Stromal cell of bone marrow (primary cell): ENCODE results near the gene PLK1.
"Not testable (repeated sequence)": the region's sequence is repeated elsewhere in the genome, so short reads cannot be mapped to it uniquely, and the experiment has no call there.

Source experiments
- DNase-seq: peaks from one replicate; pipeline ENCODE4 v3.0.0-alpha.2; 2012; ENCODE audit warnings: low read depth

The PLK1 gene

DNA sequence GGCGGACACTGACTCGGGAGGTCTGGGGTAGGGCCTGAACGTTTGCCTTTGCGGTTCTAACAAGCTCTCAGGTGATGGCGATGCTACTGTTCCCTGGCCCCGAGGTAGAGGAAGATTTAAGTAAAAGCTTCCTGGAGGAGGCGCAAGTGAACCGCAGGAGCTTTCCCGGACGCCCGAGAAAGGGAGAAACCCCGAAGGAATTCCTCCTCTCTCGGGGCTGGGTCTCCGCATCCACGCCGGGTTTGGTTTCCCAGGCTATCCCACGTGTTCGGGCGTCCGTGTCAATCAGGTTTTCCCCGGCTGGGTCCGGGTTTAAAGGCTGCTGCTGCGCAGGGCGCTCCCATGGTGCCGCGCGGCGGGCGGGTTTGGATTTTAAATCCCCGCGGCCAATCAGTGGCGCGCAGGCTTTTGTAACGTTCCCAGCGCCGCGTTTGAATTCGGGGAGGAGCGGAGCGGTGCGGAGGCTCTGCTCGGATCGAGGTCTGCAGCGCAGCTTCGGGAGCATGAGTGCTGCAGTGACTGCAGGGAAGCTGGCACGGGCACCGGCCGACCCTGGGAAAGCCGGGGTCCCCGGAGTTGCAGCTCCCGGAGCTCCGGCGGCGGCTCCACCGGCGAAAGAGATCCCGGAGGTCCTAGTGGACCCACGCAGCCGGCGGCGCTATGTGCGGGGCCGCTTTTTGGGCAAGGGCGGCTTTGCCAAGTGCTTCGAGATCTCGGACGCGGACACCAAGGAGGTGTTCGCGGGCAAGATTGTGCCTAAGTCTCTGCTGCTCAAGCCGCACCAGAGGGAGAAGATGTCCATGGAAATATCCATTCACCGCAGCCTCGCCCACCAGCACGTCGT, at the start of gene PLK1:
Gene PLK1 (plus strand): TSS at position 460 of the 844 bp plus-strand sequence. CDS start 44 bp downstream, at position 504.
- peak; percentile 72 for DNase-seq

DNA sequence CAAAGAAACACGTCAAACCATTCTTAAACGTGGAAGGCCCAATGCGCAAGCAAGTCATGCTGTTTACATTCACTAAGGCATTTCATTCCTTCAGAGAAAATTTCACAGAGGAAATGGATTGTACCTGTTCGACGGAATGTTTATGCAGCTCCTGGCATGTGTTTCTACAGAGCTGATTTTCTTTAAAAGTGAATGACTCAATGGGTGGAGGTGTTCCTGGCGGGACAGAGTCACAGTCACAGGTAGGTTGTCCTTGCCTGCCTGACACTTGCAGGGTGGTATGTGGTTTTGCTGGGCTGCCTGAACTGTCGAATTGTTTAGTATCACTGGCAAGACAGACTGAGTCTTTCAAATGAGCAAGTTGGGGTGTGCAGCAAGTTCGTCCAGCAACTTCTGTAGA, 49.2 kb upstream of the PLK1 start:
- DNase-seq: no peak

DNA sequence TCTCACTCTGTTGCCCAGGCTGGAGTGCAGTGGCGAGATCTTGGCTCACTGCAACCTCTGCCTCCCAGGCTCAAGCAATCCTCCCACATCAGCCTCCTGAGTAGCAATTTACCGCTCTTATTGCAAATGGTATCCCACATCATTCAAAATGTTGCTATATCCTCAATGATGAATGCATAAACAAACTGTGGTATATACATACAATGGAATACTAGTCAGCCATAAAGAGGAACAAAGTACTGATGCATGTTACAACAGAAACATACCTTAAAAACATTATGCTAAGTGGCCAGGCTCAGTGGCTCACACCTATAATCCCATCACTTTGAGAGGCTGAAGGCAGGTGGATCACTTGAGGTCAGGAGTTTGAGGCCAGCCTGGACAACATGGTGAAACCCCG, 46.8 kb upstream of the PLK1 start:
- not testable (repeated sequence) for DNase-seq

DNA sequence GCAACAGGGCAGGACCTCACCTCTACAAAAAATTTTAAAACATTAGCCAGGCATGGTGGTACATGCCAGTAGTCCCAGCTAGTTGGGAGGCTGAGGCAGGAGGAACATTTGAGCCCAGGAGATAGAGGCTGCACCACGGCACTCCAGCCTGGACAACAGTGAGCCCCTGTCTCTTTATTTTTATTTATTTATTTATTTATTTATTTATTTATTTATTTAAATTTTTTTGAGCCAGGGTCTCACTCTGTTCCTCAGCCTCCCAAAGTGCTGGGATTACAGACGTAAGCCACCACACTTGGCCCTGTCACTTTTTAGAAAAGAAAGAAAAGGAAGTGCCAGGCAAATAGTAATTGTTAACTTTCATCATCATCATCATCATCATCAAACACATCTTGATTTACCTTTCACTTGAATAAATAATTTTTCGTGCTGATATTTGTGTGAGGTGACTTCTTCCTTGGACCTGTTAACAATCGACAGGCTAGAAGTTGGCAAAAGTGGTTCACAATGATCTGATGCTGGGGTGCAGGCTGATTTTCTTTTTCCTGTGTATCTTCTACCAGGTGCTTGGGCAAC, 44.1 kb upstream of the PLK1 start:
- no peak for DNase-seq

DNA sequence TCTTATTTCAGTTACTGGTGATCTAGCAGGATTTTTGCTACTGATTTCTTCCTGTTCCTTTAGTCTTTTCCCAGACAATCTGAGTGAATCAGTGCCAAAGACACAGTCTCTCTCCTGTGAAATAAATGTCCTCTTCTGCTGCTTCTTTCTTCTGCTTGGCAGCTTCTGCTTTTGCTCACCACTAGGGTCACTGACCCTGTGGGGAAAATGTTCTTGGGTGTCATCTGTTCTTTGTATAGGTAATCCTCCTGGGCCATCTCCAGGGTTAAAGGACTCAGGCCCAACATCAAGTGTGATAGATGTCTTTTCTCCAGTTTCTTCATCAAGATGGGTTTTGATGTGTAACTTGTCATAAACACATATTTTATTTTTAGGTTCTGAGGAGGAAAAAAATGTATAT, 42.7 kb upstream of the PLK1 start:
- DNase-seq: no peak

DNA sequence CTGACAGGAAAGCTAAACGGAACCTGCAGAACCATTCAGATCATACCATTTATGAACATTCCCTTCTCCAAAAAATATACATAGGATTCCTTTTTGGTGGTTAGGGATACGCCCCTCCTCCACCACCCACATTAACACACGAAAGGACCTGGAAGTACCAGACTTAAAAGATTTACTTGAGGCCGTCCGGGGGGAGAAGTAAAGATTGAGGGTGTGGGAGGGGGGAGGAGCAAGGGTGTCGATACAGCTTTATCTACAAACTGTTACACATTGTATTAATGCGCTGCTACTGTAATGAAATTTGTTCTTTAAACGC, 38.1 kb upstream of the PLK1 start:
- no peak for DNase-seq

DNA sequence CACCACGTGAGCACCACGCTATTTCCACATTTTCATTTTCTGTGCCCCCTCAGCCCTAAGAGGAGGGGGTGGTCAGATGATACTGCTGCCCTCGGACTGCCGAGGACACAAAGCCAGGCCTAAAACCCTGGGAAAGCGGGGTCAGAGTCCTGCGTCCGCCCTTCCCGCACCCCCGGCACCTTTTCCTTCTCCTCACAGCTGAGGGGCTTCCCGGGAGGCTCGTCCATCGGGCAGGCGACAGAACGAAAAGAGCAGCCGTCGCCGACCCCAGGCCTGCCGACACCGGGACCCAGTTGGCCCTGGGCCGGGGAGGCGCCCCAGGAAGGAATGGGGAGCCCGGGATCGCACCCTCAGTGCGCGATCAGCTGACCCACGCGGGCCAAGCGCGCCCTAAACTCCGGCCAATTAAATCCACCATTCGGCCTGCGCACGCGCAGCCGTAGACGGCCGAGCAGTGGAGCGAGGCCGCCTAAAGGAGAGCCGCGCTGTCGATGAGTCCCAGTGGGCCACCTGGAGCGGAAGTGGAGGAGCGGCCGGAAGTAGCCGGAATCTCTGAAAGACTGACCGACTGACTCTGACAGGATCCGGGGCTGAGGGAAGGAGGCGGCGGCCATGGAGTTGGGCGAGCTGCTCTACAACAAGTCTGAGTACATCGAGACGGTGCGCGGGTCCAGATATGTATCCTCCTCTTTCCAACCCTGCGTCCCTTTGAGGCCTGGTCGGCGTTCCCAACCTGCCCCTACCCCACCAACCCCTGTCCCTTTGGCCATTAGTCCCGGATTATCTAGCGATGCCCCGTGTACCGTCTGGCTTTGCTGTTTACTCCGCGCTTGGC, 37.5 kb upstream of the PLK1 start, which contains the start of the genes DCTN5 and PALB2:
Gene DCTN5 (plus strand): TSS at position 536 of the 835 bp plus-strand sequence. CDS start 77 bp downstream, at position 613.
Gene PALB2 (minus strand): TSS at position 380 of the 835 bp plus-strand sequence. CDS start 153 bp downstream, at position 227.
- peak; percentile 91 for DNase-seq

DNA sequence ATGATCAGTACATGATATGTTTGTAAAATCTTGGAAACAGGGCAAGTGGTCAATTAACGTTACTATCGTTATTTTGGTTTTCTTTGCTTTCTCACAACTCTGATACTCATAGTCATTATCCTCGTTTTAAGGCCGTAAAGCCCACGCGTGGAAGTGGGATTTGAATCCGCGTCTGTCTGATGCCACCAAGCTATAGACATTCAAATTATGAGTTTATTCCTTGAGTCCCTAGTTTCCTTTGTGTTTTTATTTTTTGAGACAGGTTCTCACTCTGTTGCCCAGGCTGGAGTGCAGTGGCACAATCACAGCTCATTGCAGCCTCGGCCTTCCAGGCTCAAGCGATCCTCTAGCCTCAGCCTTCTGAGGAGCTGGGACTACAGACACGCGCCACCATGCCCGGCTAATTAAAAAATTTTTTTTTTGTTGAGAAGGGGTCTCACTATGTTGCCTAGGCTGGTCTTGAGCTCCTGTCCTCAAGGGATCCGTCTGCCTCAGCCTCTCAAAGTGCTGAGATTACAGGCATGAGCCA, 36.4 kb upstream of the PLK1 start:
- no peak for DNase-seq

DNA sequence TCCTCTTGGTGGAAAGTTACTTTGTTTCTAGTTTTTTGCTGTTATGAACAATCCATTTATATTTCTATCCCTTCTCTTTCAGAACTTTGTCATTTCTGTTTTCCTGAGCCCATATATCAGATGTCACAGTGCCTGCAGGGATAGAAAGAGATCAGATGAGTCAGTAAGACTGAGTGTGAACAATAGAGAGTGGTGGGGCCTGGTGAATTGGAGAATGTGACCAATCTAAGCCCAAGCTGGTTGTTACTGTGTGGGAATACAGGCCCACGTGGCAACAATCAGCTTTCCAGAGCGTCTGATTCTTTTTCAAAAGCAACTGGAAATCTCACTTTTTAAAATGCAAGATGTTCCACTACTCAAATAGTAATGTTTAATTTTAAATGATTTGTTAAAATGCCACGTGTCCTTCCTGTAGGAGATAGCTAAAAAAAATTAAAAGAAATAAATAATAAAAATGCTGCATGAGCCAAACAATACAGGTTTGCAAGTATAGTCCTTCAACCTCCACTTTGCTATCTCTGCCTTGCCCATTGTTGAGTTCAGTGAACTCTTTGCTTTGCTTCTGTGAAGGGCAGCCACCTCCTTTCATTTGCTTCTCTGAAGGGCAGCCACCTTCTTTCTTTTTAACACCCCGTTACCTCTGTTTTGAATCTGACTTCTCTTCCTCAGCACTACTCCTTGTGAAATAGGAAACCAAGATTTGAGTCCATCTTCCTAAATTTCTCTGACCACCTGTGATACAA, 27.8 kb upstream of the PLK1 start:
- no peak for DNase-seq

DNA sequence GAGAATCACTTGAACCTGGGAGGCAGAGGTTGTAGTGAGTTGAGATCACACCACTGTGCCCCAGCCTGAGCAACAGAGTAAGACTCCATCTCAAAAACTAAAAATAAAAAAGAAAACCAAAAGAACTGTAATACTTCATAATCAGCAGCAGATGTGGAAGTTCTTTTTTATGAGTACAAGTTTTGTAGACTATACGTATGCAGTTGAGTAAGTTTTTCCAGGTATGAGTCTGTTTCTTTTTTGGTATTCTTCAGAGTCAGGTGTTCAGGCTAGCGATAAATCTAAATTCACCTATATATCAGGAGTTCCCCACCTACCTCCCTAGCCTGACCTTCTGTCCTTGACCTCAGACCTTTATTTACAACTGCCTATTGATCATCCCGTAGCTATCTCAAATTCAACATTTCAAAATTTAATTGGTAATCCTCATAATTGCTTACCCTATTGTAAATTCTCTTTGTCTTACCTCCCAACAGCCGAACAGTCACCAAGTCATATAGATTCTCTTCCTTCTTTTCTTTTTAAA, 26.7 kb upstream of the PLK1 start:
- no peak for DNase-seq

DNA sequence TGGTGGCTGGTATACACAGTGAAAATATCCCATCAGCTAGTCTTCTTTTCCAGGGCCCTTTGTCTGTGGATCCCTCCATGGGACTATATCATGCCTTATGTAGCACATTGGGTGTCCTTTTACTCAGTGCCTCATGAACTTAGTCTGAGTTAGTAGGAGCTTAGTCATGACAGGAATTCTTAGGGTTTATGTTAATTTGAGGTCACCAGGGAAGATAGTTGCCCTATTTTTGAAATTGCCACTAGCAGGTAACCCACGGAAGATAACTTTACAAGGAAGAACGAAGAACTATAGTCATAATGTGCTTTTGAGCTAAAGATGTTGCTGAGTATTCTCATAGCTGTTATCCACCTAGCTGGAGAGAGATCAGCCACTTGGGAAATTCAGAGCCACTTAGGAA, 14.8 kb upstream of the PLK1 start:
- DNase-seq: no peak

DNA sequence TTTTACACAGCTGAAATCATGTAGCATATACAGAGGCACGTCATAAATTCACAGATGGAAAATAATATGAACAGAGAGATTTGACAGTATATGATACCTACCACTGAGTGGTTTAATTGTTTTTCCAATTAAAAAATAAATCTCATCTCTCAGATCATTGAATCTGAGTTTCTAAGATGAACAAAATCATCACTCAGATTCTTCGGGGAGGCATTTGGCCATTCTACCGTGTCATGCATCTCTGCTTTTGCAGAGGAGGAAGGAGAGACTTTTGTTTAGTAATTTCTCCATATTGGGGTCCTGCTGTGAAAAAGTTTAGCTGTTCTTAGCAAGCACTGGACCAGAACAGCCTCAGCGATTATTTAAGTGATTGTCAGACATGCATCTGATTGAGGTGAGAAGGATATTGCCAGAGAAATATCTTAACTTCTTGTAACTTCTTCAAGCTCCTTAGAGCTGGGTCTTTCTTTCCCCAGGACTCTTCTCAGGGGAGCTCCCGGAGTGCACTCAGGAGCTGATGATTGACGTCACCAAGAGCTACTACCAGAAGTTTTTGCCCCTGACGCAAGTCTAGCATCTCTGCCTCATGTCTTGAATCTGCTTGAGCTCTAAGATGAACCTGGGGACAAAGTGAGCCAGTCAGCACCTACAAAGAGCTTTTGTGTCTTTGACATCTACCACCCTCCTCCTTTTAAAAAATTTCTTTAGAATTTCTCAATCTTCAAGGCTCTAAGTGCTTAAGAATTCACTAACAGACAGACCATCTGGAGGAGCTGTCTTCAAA, 11.9 kb upstream of the PLK1 start:
- no peak for DNase-seq

DNA sequence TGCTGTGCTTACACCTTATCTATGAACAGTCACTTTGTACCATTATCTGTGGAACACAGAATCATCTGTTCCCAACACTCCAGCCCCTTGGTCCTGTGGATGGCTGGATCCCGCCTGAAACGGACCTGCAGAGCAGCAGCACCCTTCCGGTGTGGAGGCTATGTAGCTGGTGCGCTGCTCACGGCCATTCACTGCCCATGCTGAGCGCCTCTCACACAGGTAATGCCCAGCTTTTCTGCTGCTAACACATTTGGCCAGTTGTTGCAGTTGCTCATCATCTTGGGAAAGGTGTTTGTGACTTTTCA, 11.4 kb upstream of the PLK1 start:
- no peak for DNase-seq

DNA sequence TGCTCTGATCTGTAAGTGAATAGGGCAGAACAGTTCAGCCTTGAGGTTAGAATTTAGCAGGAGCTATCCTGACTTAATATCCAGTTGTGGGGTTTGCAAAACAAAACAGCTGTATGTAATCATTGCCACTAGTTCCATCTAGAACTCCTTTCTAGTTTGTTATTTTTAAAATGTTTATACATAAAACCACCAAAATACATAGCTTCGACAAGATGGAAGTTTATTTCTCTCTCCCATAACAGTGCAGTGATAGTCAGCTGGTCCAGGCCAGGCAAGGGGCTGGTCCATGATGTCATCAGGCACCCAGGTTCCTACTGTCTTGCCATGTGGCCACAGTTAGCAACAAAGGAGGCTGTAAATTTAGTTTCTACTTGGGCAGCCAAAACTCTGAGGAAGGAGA, 10.5 kb upstream of the PLK1 start:
- DNase-seq: no peak

DNA sequence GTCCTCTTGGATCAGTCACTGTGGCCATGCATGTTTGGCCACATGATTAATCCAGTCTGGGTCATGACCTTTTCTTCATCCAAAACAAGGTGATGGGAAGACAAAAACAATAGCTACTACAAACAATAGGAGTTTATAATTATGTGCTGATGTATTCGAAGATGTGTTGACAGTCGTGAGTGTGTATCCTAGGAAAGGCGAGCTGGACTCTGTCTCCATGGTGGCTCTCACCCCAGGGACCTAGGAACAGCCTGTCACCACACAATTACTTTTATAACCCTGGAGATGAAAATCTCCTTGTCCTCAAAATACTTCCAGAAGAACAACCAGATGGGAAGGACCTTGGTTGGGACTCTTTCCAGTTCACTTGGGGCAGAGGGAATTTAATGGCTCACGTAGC, 9.8 kb upstream of the PLK1 start:
- no peak for DNase-seq

DNA sequence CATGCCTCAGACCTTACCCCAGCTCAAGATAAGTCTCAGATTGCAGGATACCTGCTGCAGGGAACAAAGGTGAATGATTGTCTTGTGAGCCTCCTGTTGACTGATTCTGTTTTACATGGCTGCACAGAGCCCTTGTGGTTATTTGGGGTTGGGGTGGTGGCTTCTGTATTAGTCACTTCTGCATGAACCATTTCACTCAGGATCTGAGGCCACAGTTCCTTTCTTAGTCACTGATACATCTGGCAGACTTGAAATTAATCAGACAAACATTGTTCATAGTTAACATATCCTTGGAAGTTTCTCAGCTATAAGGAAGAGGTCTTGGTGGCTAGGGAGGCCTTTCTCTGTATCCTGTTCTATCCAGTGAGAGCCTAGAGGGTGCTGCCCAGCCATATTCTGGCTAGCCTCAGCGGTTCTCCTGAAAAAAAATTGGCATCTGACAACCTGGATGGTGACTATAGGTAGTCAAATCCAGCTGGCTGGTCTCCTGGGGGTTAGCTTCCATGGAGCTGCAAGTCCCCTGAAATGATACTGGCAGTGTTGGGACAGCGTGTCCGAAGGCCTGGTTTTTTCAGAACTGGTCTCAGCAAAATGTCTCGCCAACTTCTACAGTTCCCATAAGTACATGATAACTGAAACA, 8.4 kb upstream of the PLK1 start:
- DNase-seq: peak; percentile 81

DNA sequence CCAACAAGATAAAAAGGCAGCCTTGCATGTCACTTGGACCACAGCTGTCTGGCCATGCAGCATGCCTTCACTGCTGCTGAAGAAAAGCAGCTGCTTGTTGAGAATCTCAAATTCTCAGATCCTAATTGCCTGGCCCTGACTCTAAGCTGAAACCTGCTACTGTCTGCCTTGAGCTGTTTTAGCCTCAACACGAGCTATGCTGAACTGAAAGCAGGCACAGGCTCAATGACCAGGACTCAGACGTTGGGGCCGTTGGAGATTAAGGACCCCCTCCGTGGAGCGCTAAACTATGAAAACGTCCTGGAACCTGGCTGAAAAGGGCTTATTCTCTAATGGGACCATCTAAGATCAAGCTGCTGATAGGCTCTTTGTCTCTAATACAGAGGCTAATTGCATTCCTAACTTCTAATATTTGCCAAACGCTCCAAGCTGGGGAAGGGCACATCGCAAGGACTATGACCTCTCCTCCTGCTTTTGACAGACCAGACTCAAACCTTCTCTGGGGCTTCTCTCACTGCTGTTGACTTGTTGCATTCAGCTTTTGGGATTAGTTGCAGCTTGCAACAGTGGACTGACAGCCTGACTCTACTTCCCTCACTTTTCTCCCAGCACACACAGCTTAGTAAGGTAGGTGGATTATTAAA, 4.6 kb upstream of the PLK1 start:
- DNase-seq: no peak

DNA sequence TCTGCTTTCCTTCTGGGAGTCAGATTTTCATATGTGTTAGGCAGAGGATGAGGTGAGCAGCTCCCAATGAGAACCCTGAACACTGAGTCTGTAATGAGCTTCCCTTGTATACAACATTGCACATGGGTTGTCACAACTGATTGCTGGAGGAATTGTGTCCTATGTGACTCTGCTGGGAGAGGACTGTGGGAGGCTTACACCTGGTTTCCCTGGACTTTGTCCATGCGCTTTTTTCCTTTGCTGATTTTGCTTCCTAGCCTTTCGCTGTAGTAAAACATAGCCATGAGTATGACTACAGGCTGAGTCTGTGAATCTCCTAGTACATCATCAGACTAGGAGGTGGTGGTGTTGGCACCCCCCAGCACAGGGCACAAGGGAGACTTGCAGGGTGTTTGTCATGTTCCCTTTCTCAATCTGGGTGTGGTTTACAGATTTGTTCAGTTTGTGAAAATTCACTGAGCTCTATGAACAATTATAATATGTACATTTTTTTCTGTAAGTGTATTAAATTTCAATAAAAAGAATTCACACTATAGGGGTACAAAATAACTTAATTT, 1.7 kb upstream of the PLK1 start:
- DNase-seq: no peak

DNA sequence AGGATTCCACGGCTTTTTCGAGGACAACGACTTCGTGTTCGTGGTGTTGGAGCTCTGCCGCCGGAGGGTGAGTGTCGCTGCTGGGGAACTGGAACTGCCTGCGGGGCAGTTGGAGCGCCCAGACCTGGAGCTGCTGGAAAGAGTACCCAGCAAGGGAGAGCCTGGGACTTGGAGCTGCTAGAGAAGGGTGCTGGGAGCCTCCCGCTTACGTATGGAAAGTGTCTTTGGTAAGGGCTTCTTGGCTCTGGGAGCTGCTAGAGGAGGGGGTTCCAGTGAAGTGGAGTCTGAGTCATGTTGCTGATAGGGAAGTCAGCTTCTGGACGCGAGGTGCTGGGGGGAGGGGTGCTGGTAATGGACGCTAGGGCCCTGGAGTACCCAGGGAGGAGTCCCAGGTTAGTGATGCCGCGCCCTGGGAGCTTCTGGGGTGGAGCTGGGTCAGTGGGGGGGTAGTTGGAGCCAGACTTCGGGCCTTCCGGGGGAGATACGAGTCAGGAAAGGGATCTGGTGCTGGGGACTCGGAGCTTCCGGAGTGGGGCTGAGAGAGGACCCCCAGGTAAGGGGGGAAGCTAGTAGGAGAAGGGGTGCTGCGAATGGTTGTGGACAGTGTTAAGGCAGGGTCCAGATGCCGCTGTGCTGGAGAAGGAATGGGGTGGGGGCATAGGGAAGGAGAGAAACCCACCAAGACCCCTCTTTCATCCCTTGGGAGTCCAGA, 741 bp downstream of the PLK1 start:
- DNase-seq: no peak
